ENCODE results near the gene SLC7A1. TPM values are rescaled to one million over a fixed set of nuclear protein-coding genes. Genes with fewer than 3 reads are reported as not detected.

SLC7A1 gene
- polyA plus RNA-seq, 1 experiment, result 14.7 TPM

DNA sequence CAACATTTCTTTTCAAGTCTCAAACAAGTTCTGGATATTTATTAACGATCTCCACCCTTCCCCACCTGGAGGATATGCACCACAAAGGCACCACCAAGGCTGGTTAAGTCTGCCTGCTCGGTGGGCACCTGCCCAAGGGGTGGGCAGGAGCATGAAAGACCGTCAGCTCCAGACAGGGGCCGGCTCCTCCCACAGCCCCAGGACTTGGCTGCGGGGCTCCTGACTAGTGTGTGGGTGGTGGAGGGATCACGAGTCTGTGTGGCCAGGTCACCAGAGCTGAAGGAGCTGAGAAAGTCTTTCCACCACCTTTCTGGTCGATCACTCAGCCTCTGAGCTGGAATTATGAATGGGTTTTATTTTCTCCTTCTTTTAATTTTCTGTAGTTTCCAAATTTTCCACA is 7.8 kb downstream of the SLC7A1 start:
- DNase-seq (ENCODE audit: low read depth, low spot score), result no peak
- no peaks in the 10 kb centered on the region; the same call in 1 of the 2 replicates for H3K9me3 ChIP-seq (ENCODE audit: control insufficient read depth, insufficient read depth, low read length)
- CTCF ChIA-PET, result no interaction called here

GRCh38 chr13:29583073-29583785 is 12.3 kb downstream of the SLC7A1 start:
- H3K27ac ChIP-seq (ENCODE audit: low read depth, low read length), result peak overlapping the region; percentile 11
- no peaks in the 10 kb centered on the region for H3K27me3 ChIP-seq (ENCODE audit: control insufficient read depth, insufficient read depth, low read length)
- no peak overlapping the region for H3K4me3 ChIP-seq (ENCODE audit: low read depth, low read length)
- ChIA-PET CTCF (no interaction called here), POLR2A (no interaction called here)
- no peak for DNase-seq (ENCODE audit: low read depth, low spot score)
- H3K9me3 ChIP-seq (ENCODE audit: control insufficient read depth, insufficient read depth, low read length), result no peaks in the 10 kb centered on the region; the same call in 1 of the 2 replicates
- TF ChIP-seq, protein P1, sequence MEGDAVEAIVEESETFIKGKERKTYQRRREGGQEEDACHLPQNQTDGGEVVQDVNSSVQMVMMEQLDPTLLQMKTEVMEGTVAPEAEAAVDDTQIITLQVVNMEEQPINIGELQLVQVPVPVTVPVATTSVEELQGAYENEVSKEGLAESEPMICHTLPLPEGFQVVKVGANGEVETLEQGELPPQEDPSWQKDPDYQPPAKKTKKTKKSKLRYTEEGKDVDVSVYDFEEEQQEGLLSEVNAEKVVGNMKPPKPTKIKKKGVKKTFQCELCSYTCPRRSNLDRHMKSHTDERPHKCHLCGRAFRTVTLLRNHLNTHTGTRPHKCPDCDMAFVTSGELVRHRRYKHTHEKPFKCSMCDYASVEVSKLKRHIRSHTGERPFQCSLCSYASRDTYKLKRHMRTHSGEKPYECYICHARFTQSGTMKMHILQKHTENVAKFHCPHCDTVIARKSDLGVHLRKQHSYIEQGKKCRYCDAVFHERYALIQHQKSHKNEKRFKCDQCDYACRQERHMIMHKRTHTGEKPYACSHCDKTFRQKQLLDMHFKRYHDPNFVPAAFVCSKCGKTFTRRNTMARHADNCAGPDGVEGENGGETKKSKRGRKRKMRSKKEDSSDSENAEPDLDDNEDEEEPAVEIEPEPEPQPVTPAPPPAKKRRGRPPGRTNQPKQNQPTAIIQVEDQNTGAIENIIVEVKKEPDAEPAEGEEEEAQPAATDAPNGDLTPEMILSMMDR (IDR thresholded peaks at IDR 0.05; ENCODE audit: low read depth, low read length), result no peak

More for the DNA sequence above, 7.8 kb downstream of the SLC7A1 start:
- Histone ChIP-seq H3K4me3 (ENCODE audit: low read depth, low read length) (no peak overlapping the region), H3K27me3 (ENCODE audit: control insufficient read depth, insufficient read depth, low read length) (no peaks in the 10 kb centered on the region), H3K27ac (ENCODE audit: low read depth, low read length) (no peak overlapping the region)
- TF ChIP-seq, protein P1 (IDR thresholded peaks at IDR 0.05; ENCODE audit: low read depth, low read length), result no peak
- POLR2A ChIA-PET, result no interaction called here

DNA sequence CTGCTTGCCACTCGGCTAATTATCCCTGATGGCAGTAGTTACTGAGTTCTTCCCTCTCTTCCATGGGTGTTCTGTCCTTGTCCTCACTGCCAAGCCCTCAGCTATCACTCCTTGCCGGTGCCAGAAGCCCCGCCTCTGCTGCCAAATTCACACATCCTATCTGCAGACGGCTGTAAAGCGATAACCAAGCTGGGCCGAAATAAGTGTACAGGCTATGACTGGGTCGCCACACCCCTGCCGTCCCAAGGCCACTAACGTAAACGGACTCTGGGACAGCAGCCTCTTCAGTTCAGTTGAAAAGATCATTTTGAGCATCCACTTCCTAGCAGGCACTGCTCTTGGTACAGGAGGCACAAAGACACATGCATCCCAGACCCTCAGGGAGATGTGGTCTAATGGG is 13.3 kb downstream of the SLC7A1 start:
- TF ChIP-seq, protein P1 (IDR thresholded peaks at IDR 0.05; ENCODE audit: low read depth, low read length), result no peak
- H3K27ac ChIP-seq (ENCODE audit: low read depth, low read length), result no peak overlapping the region
- POLR2A ChIA-PET, result no interaction called here

DNA sequence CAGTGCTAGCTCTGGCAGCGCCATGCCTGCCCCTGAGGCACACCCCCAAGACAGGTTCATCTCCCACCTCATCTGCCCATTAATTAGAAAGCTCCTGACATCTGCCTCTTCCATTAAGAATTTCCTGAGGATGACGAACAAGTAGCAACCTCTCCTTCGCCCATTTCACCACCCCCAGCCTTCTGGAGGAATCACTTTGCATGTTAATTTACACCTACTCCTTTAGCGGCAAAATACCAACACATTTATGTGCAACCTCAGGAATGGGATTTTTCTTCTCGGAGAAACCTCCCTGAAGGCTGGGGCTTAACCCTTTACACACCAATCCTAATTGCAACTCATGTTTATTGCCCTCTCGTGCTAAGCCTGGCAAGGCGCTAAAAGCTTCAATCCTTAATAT is 13.8 kb downstream of the SLC7A1 start:
- Histone ChIP-seq H3K27me3 (ENCODE audit: control insufficient read depth, insufficient read depth, low read length) (no peaks in the 10 kb centered on the region), H3K9me3 (ENCODE audit: control insufficient read depth, insufficient read depth, low read length) (no peaks in the 10 kb centered on the region; the same call in 1 of the 2 replicates), H3K27ac (ENCODE audit: low read depth, low read length) (no peak overlapping the region), H3K4me3 (ENCODE audit: low read depth, low read length) (no peak overlapping the region)
- ChIA-PET POLR2A (no interaction called here), CTCF (no interaction called here)
- TF ChIP-seq, protein P1 (IDR thresholded peaks at IDR 0.05; ENCODE audit: low read depth, low read length), result no peak
- DNase-seq (ENCODE audit: low read depth, low spot score), result no peak

More for the DNA sequence above, 13.3 kb downstream of the SLC7A1 start:
- Histone ChIP-seq H3K4me3 (ENCODE audit: low read depth, low read length) (no peak overlapping the region), H3K27me3 (ENCODE audit: control insufficient read depth, insufficient read depth, low read length) (no peaks in the 10 kb centered on the region), H3K9me3 (ENCODE audit: control insufficient read depth, insufficient read depth, low read length) (no peaks in the 10 kb centered on the region; the same call in 1 of the 2 replicates)
- CTCF ChIA-PET, result no interaction called here
- DNase-seq (ENCODE audit: low read depth, low spot score), result no peak

- Histone ChIP-seq H3K27me3 (ENCODE audit: control insufficient read depth, insufficient read depth, low read length) (no peaks in the 10 kb centered on the region), H3K27ac (ENCODE audit: low read depth, low read length) (no peak overlapping the region), H3K4me3 (ENCODE audit: low read depth, low read length) (no peak overlapping the region), H3K9me3 (ENCODE audit: control insufficient read depth, insufficient read depth, low read length) (no peaks in the 10 kb centered on the region; the same call in 1 of the 2 replicates)
- TF ChIP-seq, protein P1 (IDR thresholded peaks at IDR 0.05; ENCODE audit: low read depth, low read length), result no peak
- DNase-seq (ENCODE audit: low read depth, low spot score), result no peak
- CTCF ChIA-PET, result interaction anchor here (2.2 kb wide), 1 partner anchor 71 kb away, joined by 7 read pairs; no protein-coding TSS in a partner anchor
- POLR2A ChIA-PET, result interaction anchor here (0.7 kb wide), 1 partner anchor 11 kb away, joined by 6 read pairs; no protein-coding TSS in a partner anchor
Observed at GRCh38 chr13:29579094-29579493, 16.4 kb downstream of the SLC7A1 start.

Data from AG04450 (cell line).